Osteocyte (in vitro differentiated cells): ENCODE measurements around the gene COG6. TPM values are rescaled to one million over a fixed set of nuclear protein-coding genes. Genes with fewer than 3 reads are reported as not detected.

ENCODE experiments used
- DNase-seq: peaks from one replicate; pipeline ENCODE4 v3.0.0; 2021; ENCODE audit warnings: mixed read lengths; ENCODE audit not compliant: unreplicated experiment; ENCODE audit errors: extremely low spot score
- H3K27ac Mint-ChIP-seq: one replicate; pipeline ENCODE4 v1.8.0; 2021; ENCODE audit warnings: mild to moderate bottlenecking, mixed read lengths; ENCODE audit not compliant: unreplicated experiment
- H3K27me3 Mint-ChIP-seq: one replicate; pipeline ENCODE4 v1.8.0; 2021; ENCODE audit warnings: mixed read lengths; ENCODE audit not compliant: unreplicated experiment
- H3K36me3 Mint-ChIP-seq: one replicate; pipeline ENCODE4 v1.8.0; 2021; ENCODE audit warnings: mixed read lengths; ENCODE audit not compliant: unreplicated experiment
- H3K4me1 Mint-ChIP-seq: one replicate; pipeline ENCODE4 v1.8.0; 2021; ENCODE audit warnings: mixed read lengths; ENCODE audit not compliant: unreplicated experiment
- H3K4me3 Mint-ChIP-seq: one replicate; pipeline ENCODE4 v1.8.0; 2021; ENCODE audit warnings: mild to moderate bottlenecking, moderate library complexity, mixed read lengths; ENCODE audit not compliant: unreplicated experiment
- H3K9me3 Mint-ChIP-seq: one replicate; pipeline ENCODE4 v1.8.0; 2021; ENCODE audit warnings: mixed read lengths; ENCODE audit not compliant: unreplicated experiment
- total RNA-seq: library from RNA; stranded (reverse); gene quantifications from 2 replicates; pipeline ENCODE4 v1.2.1, GENCODE V29; 2021
- TF ChIP-seq, protein P1 (sequence below): fragments of 200-600 bp; sonication (generic); IDR thresholded peaks from 2 replicates; pipeline ENCODE4 v1.5.0; 2021; ENCODE audit warnings: antibody characterized with exemption, mild to moderate bottlenecking, moderate library complexity

The COG6 gene
- total RNA-seq, 1 donor from 2014 or later = 38.7 TPM

DNA sequence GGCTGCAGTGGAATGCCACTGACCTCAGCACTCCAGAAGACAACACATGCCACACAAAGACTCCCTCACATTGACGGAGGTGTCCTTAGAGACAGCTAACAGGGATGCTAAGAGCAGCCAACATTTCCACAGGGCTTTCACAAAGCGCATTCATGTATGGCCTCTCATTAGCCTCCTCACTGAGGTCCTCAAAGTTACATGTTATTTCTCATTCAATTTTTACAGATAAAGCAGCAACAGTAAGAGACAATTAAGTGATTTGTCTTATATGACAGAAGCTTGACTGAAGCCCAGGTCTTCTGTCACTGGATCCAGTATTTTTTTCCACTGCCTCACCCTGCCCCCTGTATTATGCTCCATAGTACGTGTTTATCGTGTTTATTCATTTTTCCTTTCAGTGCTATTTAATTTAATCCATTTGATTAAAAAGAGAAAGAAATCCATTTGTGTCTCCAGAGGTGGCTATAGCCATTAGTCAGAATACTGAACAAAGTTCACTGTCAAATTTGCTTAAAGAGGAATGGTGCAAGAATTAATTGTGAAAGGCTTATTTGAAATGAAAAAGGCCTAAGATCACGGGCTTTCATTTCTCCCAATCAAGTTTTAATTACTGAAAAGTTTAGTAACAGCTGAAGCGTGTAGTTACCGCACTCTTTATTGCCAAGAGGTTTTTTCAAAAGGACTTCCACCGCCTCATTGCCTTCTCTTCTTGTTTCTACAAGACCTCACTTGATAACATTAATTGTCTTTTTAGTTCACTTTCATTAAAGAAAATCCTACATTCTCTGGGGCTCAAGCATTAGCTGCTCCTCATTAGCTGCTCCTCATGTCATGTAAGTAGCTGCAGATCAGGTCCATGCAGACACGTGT lies 115.0 kb downstream of the COG6 start:
- Mint-ChIP-seq H3K9me3 (no peaks in the 10 kb centered on the region), H3K36me3 (peaks cover 3% of the 10 kb centered on the region), H3K4me1 (peaks cover 10% of the 10 kb centered on the region), H3K27ac (no peak overlapping the region), H3K4me3 (no peak overlapping the region), H3K27me3 (no peaks in the 10 kb centered on the region)
- DNase-seq = no peak
- TF ChIP-seq, protein P1, sequence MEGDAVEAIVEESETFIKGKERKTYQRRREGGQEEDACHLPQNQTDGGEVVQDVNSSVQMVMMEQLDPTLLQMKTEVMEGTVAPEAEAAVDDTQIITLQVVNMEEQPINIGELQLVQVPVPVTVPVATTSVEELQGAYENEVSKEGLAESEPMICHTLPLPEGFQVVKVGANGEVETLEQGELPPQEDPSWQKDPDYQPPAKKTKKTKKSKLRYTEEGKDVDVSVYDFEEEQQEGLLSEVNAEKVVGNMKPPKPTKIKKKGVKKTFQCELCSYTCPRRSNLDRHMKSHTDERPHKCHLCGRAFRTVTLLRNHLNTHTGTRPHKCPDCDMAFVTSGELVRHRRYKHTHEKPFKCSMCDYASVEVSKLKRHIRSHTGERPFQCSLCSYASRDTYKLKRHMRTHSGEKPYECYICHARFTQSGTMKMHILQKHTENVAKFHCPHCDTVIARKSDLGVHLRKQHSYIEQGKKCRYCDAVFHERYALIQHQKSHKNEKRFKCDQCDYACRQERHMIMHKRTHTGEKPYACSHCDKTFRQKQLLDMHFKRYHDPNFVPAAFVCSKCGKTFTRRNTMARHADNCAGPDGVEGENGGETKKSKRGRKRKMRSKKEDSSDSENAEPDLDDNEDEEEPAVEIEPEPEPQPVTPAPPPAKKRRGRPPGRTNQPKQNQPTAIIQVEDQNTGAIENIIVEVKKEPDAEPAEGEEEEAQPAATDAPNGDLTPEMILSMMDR = no peak

- Mint-ChIP-seq H3K36me3 (peaks cover 7% of the 10 kb centered on the region), H3K4me1 (peaks cover 22% of the 10 kb centered on the region), H3K4me3 (no peak overlapping the region), H3K27me3 (no peaks in the 10 kb centered on the region), H3K9me3 (no peaks in the 10 kb centered on the region), H3K27ac (no peak overlapping the region)
- no peak for DNase-seq
- TF ChIP-seq, protein P1 = no peak
Measured at GRCh38 chr13:39773833-39774232, 118.4 kb downstream of the COG6 start.

- H3K9me3 Mint-ChIP-seq = no peaks in the 10 kb centered on the region
- TF ChIP-seq, protein P1 = no peak
- no peak overlapping the region for H3K4me3 Mint-ChIP-seq
- H3K36me3 Mint-ChIP-seq = peaks cover 7% of the 10 kb centered on the region
- no peak for DNase-seq
- H3K27me3 Mint-ChIP-seq = no peaks in the 10 kb centered on the region
- H3K27ac Mint-ChIP-seq = peak overlapping the region; percentile 54
- peaks cover 29% of the 10 kb centered on the region for H3K4me1 Mint-ChIP-seq
Measured at GRCh38 chr13:39776439-39776838, 121.0 kb downstream of the COG6 start.

GRCh38 chr13:39777021-39777420 lies 121.6 kb downstream of the COG6 start:
- TF ChIP-seq, protein P1 = no peak
- Mint-ChIP-seq H3K4me3 (no peak overlapping the region), H3K36me3 (peaks cover 5% of the 10 kb centered on the region), H3K27me3 (no peaks in the 10 kb centered on the region), H3K9me3 (no peaks in the 10 kb centered on the region), H3K27ac (peak overlapping the region; percentile 33), H3K4me1 (peaks cover 29% of the 10 kb centered on the region)
- DNase-seq = no peak

DNA sequence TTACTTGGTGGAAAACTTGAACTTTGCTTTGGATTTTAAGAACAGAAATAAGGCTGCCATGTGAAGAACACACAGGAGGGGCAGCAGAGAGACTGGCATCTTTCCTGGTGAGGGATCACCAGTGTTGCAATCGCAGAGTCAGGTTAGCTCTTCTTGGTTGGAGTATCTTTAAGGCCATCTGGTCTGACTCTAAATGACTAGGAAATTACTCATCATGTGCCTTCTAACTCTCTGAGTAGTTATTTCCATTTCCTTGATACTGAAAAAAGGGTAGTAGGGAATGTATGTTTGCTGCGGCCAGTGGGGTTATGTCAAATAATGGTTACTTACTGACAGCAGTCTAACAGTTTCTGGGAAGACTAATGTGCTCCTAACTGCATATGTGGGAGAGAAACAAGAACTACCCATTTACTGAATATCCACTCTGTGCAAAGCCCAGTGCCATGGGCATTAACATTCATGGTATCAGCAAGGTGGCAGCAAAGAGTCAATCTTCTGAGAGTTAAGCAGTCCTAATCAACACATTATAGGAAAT lies 122.1 kb downstream of the COG6 start:
- Mint-ChIP-seq H3K4me3 (no peak overlapping the region), H3K27ac (peak overlapping the region; percentile 23), H3K36me3 (peaks cover 3% of the 10 kb centered on the region), H3K27me3 (no peaks in the 10 kb centered on the region), H3K4me1 (peaks cover 29% of the 10 kb centered on the region), H3K9me3 (no peaks in the 10 kb centered on the region)
- TF ChIP-seq, protein P1 = peak; percentile 22
- no peak for DNase-seq
